Activated T-helper 1 cell treated with Interleukin-2 at 50 U/mL for 16 hours (primary cell): ENCODE measurements around the gene PTMA.
"Not testable (repeated sequence)": the region's sequence is repeated elsewhere in the genome, so short reads cannot be mapped to it uniquely, and the experiment has no call there.

ENCODE experiments used
- DNase-seq: peaks from one replicate; pipeline ENCODE4 v3.0.0-alpha.2; 2020; ENCODE audit warnings: low read depth

Gene PTMA

DNA sequence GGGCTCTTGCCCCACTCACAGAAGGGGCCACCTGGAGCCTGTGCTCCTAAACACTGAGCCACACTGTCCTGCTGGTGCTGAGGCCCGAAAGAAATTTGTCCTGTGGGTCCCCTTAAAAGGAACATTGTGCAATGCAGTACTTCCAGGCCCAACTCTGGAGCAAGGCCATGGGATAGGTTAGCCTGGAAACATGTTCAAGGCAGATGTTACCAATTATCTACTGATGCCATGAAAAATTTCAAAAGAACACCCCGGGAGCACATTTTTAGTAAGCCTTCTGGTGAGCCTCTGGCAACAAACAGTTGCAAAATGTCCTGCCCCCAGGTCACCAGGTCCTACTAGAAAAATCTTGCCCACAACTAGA lies 12.3 kb upstream of the PTMA start:
- no peak for DNase-seq

DNA sequence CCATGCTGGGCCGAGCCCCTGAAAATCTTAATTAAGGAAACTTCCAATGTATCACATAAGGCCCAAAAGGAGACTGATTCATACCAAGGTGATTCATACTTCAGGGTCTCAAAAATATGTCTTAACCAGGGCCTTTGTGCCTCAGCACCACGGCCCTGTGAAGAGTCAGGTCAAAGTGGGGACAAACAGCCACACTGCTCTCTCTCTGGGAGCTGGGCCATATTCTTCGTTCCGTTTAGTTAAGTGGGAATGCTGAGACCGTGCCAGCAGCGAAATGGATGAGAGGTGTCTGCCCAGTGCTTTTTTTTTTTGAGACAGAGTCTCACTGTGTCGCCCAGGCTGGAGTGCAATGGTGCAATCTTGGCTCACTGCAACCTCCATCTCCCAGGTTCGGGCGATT lies 9.3 kb upstream of the PTMA start:
- no peak for DNase-seq

DNA sequence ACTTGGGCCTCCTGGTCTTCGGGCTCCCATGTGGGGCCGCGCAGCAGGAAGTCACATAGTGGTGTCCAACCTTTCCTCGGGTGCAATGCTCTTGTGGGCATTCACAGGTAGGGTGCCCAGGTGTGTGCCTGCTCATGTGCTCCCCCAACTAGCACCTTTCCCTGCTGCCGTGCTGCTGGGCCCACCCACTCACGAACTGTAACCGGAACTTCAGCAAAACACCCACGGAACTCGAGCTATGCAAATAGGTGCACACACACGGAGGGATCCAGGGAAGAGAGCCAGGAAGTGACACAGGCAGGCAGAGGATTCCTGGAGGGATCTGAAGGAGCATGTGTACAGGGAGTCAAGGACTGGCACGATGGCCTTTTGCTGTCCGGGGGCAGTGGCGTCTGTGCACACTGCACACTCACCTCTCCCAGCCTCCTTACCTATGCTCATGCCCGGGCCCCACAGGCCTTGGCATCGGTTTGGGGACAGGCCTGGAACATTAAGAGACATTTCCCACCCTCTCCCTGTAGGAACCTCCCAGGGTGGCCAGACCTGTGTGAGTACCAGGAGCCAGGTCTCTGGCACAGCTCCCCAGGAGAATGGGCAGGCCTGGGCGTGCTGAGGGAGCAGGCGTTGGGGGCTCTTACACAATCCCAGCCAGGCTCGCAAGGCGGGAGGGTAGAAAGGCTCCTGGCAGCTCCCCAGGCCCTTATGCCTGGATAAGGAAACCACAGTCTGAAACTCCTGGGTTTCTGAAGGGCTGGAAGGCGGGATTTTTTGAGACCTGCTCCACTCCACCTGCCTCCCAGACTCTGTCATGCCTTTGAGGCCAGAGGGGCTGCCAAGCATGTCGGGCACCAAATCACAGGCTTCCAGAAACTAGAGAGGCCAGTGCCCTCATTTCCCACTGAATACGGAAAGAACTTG lies 6.6 kb upstream of the PTMA start:
- DNase-seq = no peak

GRCh38 chr2:231704017-231704416 lies 4.3 kb upstream of the PTMA start:
- DNase-seq = no peak

DNA sequence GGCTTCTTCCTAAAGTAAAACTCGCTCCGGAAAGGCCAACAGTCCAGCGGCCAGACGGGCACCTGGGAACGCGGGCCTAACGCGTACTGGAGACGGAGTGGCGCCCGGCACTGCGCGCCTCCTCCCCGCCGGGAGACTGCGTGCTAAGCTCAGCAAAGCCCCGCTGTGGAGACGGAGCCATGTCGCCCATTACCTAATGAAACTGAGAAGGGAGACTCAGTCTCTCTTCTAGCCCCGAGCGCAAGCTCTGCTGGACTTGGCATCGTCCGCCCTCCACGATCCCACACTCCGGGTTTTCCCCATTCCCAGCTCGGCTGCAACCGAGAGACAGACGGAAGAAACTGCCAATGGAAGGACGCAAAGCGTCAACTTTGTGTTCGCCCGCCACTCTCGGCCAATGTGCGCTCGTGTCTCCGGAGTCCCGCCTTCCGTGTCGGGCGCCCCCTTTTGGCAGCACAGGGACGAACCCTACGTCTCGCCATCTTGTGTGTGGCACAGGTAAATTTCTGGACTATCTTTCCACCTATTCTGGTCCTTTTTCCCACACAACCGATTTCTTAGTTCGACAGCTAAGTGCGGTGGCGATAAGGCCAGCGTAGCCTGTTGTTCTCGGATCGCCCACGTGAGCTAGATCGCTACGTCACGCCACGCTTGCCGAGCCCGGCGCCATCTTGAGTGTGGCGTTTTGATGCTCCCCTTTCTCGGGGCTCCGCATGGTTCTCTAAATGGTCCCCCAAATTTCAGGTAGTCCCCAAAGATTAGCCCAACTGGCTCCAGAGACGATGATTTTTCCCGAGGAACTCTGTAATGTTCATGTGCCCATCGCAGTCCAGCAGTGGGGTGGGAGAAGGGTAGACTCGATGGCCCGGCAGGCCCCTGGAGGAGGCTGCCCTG lies 1.3 kb upstream of the PTMA start:
- DNase-seq = peak; percentile 95

DNA sequence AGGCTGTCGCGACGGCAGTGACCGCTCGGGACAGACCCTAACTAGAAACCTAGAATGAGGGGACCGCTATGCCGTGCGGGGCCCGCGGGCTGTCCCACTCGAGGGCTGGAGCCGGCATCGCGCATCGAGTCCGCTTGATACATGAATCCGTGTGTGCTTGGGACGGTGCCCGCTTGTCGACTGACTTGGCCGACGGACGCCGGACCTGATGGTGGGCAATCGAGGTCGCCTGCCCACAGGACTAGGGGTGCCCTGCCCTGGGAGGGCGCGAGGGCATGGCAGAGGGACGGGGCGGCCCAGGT lies 749 bp upstream of the PTMA start:
- DNase-seq = no peak

GRCh38 chr2:231708773-231709635 lies 679 bp downstream of the PTMA start:
- peak; percentile 45 for DNase-seq

DNA sequence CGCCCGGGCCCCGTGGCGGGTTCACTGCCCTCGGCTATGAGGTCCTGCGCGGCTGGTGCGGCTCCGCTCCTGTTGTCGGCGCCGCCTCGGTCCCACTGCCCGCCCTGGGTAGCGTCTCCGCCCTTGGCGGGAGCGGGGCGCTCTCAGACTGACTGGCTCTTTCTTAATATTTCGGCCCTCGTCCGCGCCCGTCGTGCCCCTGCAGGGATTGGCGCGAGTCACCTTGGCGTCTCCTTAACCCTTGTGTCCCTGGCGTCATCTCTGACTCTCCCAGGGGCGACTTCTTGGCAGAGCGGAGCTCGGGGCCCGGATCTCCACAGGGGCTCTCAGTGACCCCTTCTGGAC lies 1.3 kb downstream of the PTMA start:
- no peak for DNase-seq

DNA sequence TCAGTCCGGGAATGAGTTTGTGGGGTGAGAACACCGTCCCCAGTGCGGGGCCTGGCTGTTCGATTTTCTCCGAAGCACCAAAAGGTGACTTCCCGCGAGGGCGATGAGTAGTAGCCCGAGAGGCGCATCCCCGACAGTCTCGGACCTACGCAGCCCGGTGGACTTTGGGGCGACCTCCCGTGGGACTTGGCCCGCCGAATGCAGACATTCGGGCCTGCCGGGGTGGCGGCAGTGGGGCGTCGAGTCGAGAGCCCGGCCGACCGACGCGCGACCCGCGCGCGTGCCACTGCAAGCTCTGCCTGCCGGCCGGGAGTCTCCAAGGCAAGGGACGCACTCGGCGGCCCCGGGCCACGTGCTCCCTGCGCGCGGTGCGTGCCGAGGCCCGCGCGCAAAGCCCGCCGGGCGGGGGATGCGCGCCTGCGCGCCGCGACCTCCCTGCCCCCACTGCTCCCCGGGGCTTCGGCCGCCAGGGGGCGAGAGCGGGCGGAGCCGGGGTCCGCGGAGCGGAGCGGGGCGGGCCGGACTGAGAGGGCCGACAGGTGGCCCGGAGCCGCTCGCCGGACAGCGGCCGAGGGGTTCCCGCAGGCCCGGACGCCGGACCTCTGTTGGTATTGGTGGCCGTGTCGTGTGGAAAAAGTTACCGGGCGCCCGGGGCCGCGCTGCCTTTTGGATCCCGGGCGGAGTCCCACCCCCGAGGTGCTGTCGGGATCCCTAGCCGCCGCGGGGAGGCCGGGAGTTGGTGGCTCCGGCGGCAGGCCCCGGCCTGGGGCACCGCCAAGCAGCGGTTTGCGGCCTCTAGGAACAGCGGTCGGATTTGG lies 1.9 kb downstream of the PTMA start:
- peak; percentile 85 for DNase-seq

GRCh38 chr2:231710799-231711676 lies 2.7 kb downstream of the PTMA start:
- DNase-seq = no peak

- peak; percentile 10 for DNase-seq
Observed at GRCh38 chr2:231711677-231712450, 3.5 kb downstream of the PTMA start.

DNA sequence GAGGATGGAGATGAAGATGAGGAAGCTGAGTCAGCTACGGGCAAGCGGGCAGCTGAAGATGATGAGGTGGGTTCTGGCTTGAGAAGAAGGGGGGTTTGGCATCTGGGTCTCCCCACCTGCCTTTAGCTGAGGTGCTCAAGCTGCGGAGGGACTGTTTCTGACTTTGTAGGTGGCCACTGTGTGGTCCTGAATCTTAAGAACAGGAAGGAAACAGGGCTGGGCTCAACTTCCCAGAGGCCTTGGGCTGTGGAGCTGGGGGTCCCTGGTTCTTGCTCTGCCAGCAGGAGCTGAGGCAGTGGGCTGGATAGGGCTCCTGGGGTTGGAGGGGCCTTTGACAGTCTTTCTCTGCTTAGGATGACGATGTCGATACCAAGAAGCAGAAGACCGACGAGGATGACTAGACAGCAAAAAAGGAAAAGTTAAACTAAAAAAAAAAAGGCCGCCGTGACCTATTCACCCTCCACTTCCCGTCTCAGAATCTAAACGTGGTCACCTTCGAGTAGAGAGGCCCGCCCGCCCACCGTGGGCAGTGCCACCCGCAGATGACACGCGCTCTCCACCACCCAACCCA lies 4.2 kb downstream of the PTMA start:
- DNase-seq = peak; percentile 6

GRCh38 chr2:231713406-231713729 lies 5.0 kb downstream of the PTMA start:
- not testable (repeated sequence) for DNase-seq

DNA sequence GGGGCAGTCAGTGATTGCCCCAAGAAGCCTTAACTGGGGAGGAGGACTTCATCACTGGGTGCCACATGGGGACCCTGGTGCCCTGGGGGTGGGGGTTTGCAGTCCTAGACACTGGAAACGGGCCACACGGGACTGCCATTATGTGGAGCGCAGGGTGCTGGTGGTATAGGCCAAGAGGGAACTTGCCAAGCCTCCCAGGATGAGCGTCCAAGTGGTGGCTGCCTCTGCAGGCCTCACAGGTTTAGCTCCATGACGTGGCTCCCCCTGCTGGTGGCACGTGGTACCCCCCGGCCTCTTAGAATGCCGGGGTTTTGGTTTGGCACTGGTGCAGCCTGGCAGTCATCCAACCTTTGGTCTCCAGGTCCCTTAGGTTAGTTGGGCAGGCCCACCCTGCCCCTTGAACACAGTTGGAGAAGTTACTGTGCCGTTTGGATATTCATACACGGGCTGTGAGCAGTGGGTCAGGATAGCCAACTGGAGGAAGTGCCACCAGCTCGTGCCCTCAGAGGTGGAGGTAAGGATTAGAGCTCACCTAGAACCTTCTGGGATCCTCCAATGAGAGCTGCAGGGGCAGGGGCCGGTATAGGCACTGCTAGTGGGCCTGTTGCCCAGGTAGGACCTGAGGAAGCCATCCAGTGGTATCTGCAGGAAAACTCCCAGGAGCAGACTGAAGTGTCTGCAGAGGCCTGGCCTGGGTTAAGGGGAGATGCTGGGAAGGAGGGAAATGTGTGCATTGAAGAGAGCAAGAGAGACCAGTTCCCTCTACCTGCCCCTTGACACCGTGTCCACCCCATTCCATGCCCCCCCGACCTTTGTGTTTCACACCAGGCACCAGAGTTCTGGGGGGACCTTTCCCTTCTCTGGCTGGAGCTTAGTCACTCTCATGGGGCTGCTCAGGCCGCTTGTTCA lies 5.7 kb downstream of the PTMA start:
- peak; percentile 83 for DNase-seq

GRCh38 chr2:231714639-231715498 lies 6.5 kb downstream of the PTMA start:
- DNase-seq = peak; percentile 58

DNA sequence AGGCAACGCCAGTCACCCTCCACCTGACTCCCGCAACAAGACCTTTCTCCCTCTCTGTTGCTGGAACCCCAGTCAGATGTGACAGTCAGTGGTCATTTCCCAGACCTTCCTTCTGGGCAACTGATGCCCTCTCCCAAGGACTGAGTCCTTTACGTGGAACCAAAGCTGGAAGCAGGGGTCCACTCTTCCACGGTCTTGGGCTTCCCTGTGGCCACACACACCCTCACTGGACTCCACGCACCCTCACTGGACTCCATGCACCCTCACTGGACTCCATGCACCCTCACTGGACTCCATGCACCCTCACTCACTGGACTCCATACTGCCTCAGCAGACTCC lies 7.1 kb downstream of the PTMA start:
- no peak for DNase-seq

DNA sequence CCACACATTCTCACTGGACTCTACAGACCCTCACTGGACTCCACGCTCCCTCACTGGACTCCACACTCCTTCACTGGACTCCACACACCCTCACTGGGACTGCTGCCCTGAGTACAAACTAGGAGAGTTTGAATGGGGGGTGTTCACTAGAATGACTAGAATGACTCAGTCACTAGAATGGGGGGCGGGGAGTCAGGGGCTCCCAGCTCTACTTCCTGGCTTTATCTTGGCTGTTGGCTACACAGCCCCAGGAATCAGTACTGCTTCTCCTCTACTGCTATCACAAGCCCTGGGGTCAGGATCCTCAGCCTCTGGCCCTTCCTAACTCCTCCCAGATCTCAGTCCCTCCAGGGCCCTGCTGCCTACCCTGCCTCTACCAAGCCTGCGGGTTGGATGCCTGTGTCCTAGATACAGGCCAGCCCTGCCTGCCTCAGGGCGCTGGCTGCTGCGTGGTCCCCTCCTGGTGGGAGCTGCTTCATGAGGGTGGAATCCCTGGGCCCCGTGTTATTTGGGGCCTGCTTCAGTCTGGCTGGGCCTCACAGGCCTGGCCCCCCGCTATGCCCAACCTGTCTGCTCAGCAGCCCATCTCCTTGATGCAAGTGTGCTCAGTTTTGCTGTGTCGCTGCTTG lies 7.8 kb downstream of the PTMA start:
- no peak for DNase-seq
